Natural killer cell (primary cell): ENCODE results near the gene DLG3. TPM values are rescaled to one million over a fixed set of nuclear protein-coding genes. Genes with fewer than 3 reads are reported as not detected.

Source experiments
- ATAC-seq, 3 donors: fragments of 150-1000 bp in 2 of 3; fragments of 200-7000 bp in 1 of 3; cut with Tn5 transposase; 1 replicate in 1 of 3; 2 replicates in 2 of 3; pipeline ENCODE4 v1.10.0; 2021; ENCODE audit warnings: mild to moderate bottlenecking in 2 of 3, moderate library complexity in 2 of 3
- DNase-seq, 2 donors: peaks; one replicate each; pipeline versions ENCODE4 v3.0.0 to v3.0.0-alpha.2; 2013 to 2021; ENCODE audit warnings: mixed read lengths in 1 of 2
- H3K27ac ChIP-seq: one replicate; pipeline ENCODE4 v1.5.1; 2013; ENCODE audit warnings: mild to moderate bottlenecking, low read length
- H3K27me3 ChIP-seq: one replicate; pipeline ENCODE4 v1.6.1; 2013; ENCODE audit warnings: low read length; ENCODE audit not compliant: control insufficient read depth, insufficient read depth
- H3K36me3 ChIP-seq: one replicate; pipeline ENCODE4 v1.6.1; 2013; ENCODE audit warnings: low read length; ENCODE audit not compliant: control insufficient read depth, insufficient read depth
- H3K4me1 ChIP-seq: one replicate; pipeline ENCODE4 v1.6.1; 2013; ENCODE audit warnings: low read length; ENCODE audit not compliant: control insufficient read depth, insufficient read depth
- H3K4me3 ChIP-seq: one replicate; pipeline ENCODE4 v1.5.1; 2013; ENCODE audit warnings: low read length
- H3K9me3 ChIP-seq: one replicate; pipeline ENCODE4 v1.6.1; 2013; ENCODE audit warnings: low read length; ENCODE audit not compliant: control insufficient read depth, insufficient read depth
- H3K27ac Mint-ChIP-seq, 2 donors: one replicate each; pipeline ENCODE4 v1.8.0; 2022; ENCODE audit warnings: mild to moderate bottlenecking in 2 of 2, mixed read lengths in 2 of 2, moderate library complexity in 1 of 2
- H3K27me3 Mint-ChIP-seq, 2 donors: one replicate each; pipeline ENCODE4 v1.8.0; 2022; ENCODE audit warnings: low read depth in 2 of 2, mixed read lengths in 2 of 2
- H3K36me3 Mint-ChIP-seq: one replicate; pipeline ENCODE4 v1.8.0; 2022; ENCODE audit warnings: mixed read lengths
- H3K4me1 Mint-ChIP-seq, 2 donors: one replicate each; pipeline ENCODE4 v1.8.0; 2022; ENCODE audit warnings: mixed read lengths in 2 of 2
- H3K4me3 Mint-ChIP-seq: one replicate; pipeline ENCODE4 v1.8.0; 2022; ENCODE audit warnings: mild to moderate bottlenecking, moderate library complexity, mixed read lengths
- H3K9me3 Mint-ChIP-seq, 2 donors: one replicate each; pipeline ENCODE4 v1.8.0; 2022; ENCODE audit warnings: mixed read lengths in 2 of 2
- CTCF ChIP-seq: fragments of 200-600 bp; IDR thresholded peaks from one replicate; pipeline ENCODE4 v1.8.0; 2022; ENCODE audit warnings: antibody characterized with exemption
- WGBS: methylation state at CpG from one replicate; pipeline ENCODE4 v1.1.7; 2013; ENCODE audit warnings: missing lambda C conversion rate; ENCODE audit not compliant: insufficient coverage; 5-methylcytosine and 5-hydroxymethylcytosine counted together
- intact Hi-C: fragments of 100-400 bp; cut with micrococcal nuclease; formaldehyde crosslinking; loops from one replicate; pipeline ENCODE4 v1.14.2; 2022
- total RNA-seq, 4 donors: library from RNA; stranded (reverse); fragments of 120-200 nt in 1 of 4; gene quantifications; one replicate each; pipeline versions ENCODE4 v1.2.3 to v1.2.4, GENCODE V29; 2013 to 2022

The DLG3 gene
- total RNA-seq, 3 donors from 2014 or later (not counting 1 experiment from before 2014, with no cell fraction given) = 13.6 to 17.6 (median 15.9) TPM

- H3K27me3 ChIP-seq = no peaks in the 10 kb centered on the region
- Mint-ChIP-seq H3K4me1 (no peaks in the 10 kb centered on the region), H3K27me3 (peaks cover 6 to 28% of the 10 kb centered on the region in 2 donors), H3K27ac (no peak overlapping the region), H3K9me3 (no peaks in the 10 kb centered on the region), H3K4me3 (no peak overlapping the region), H3K36me3 (no peaks in the 10 kb centered on the region)
- DNase-seq (no peak), ATAC-seq (no peak)
- H3K4me3 ChIP-seq = no peak overlapping the region
- no peak overlapping the region for H3K27ac ChIP-seq
- TF ChIP-seq CTCF = no peak
- H3K9me3 ChIP-seq = no peaks in the 10 kb centered on the region
- WGBS = no CpG with 5 or more reads among the region's 2 CpGs
- no peaks in the 10 kb centered on the region for H3K4me1 ChIP-seq
- intact Hi-C loops = no loop called here
- no peaks in the 10 kb centered on the region for H3K36me3 ChIP-seq
Measured at GRCh38 chrX:70554523-70554922, 109.9 kb downstream of the DLG3 start.

GRCh38 chrX:70554948-70555347, 110.3 kb downstream of the DLG3 start:
- H3K4me3 Mint-ChIP-seq = no peak overlapping the region
- Histone ChIP-seq H3K36me3 (no peaks in the 10 kb centered on the region), H3K4me3 (no peak overlapping the region), H3K27me3 (no peaks in the 10 kb centered on the region), H3K4me1 (no peaks in the 10 kb centered on the region), H3K27ac (no peak overlapping the region), H3K9me3 (no peaks in the 10 kb centered on the region)
- no peaks in the 10 kb centered on the region for H3K36me3 Mint-ChIP-seq
- intact Hi-C loops = no loop called here
- H3K9me3 Mint-ChIP-seq = no peaks in the 10 kb centered on the region
- no peak overlapping the region for H3K27ac Mint-ChIP-seq
- no peak for TF ChIP-seq CTCF
- ATAC-seq = no peak
- no peaks in the 10 kb centered on the region for H3K4me1 Mint-ChIP-seq
- WGBS = 91% methylated on average over 4 of the region's 5 CpGs
- peaks cover 6 to 27% of the 10 kb centered on the region in 2 donors for H3K27me3 Mint-ChIP-seq
- no peak for DNase-seq

Other genes with a start within 250 kb of the DLG3 start
- not detected for gene AWAT1, start 210.2 kb upstream of the DLG3 start, total RNA-seq
- under 1 TPM; 0.53 to 0.64 (median 0.61) TPM for gene P2RY4, start 184.6 kb upstream of the DLG3 start, total RNA-seq
- gene ARR3, start 176.5 kb upstream of the DLG3 start, total RNA-seq = not detected
- not detected for gene RAB41, start 162.7 kb upstream of the DLG3 start, total RNA-seq
- gene PDZD11, start 154.9 kb upstream of the DLG3 start, total RNA-seq = 10 to 100 TPM; 16.7 to 22.3 (median 17.0) TPM
- 1 to 10 TPM in 1 of 3 donors, under 1 TPM in 2; 0.53 to 1.3 (median 0.79) TPM for gene KIF4A, start 154.7 kb upstream of the DLG3 start, total RNA-seq
- not detected for gene GDPD2, start 21.5 kb upstream of the DLG3 start, total RNA-seq